ENCODE results near the gene PABPC4L. TPM values are rescaled to one million over a fixed set of nuclear protein-coding genes. Genes with fewer than 3 reads are reported as not detected.

The PABPC4L gene
- total RNA-seq, 2 donors from 2014 or later: 0.26 to 0.33 TPM

DNA sequence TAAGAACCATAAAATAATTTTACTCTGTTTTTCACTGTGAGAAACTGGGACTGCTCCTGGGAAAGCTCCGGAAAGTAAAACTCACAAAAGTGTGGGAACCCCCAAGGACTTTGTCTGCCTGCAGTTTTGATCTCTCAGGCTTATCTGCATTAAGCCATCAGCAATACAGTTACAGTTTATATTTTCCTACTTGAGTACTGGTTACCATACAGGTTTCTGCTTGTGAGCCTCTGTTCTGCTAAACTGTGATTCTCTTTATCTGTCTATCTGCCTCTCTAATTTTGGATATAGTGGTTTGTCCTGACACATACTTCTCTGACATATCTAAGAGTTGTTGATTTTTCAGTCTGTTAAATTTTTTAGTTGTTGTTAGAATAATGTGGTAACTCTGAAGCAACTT, 11.6 kb downstream of the PABPC4L start:
- 0 to 30% methylated on average over 1 of the region's 1 CpG for WGBS, 2 donors
- H3K4me1 ChIP-seq: no peaks in the 10 kb centered on the region
- no peak for DNase-seq
- TF ChIP-seq, protein P1, sequence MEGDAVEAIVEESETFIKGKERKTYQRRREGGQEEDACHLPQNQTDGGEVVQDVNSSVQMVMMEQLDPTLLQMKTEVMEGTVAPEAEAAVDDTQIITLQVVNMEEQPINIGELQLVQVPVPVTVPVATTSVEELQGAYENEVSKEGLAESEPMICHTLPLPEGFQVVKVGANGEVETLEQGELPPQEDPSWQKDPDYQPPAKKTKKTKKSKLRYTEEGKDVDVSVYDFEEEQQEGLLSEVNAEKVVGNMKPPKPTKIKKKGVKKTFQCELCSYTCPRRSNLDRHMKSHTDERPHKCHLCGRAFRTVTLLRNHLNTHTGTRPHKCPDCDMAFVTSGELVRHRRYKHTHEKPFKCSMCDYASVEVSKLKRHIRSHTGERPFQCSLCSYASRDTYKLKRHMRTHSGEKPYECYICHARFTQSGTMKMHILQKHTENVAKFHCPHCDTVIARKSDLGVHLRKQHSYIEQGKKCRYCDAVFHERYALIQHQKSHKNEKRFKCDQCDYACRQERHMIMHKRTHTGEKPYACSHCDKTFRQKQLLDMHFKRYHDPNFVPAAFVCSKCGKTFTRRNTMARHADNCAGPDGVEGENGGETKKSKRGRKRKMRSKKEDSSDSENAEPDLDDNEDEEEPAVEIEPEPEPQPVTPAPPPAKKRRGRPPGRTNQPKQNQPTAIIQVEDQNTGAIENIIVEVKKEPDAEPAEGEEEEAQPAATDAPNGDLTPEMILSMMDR (IDR thresholded peaks at IDR 0.05): no peak
- no peak for TF ChIP-seq POLR2A (IDR thresholded peaks at IDR 0.05)
- intact Hi-C loops (cut with DNase I): no loop called here
- no peak for ATAC-seq
- H3K9me3 ChIP-seq: no peaks in the 10 kb centered on the region
- no peak overlapping the region for H3K27ac ChIP-seq
- H3K27me3 ChIP-seq: no peaks in the 10 kb centered on the region
- no peaks in the 10 kb centered on the region for H3K36me3 ChIP-seq (replicated peaks in 1 of 2; ENCODE audit: insufficient read depth in 1 of 2, low read depth in 2 of 2)
- no peak overlapping the region for H3K4me3 ChIP-seq

DNA sequence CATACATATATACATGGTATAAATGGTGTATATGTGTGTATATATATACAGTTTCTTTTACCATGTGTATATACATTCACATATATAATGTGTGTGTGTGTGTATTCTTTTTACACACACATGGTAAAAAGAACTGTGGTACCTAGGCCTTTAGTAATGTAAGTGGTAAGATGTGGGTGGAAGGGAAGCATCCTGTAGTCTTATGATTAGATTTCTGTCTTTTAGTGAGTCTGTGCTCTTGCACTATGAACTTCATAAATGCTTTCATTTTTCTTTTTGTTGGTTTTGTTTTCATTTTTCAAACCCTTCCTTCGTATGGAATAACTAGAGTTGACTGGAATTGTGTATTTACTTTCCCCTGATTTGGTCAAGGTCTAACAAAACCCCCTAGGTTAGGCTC, 12.1 kb downstream of the PABPC4L start:
- TF ChIP-seq POLR2A (IDR thresholded peaks at IDR 0.05): no peak
- TF ChIP-seq, protein P1 (IDR thresholded peaks at IDR 0.05): no peak
- DNase-seq: no peak
- no peaks in the 10 kb centered on the region for H3K27me3 ChIP-seq
- H3K9me3 ChIP-seq: no peaks in the 10 kb centered on the region
- no peaks in the 10 kb centered on the region for H3K36me3 ChIP-seq (replicated peaks in 1 of 2; ENCODE audit: insufficient read depth in 1 of 2, low read depth in 2 of 2)
- WGBS, 2 donors: 21 to 28% methylated on average over 1 of the region's 1 CpG
- H3K4me1 ChIP-seq: no peaks in the 10 kb centered on the region
- ATAC-seq: no peak
- intact Hi-C loops (cut with DNase I): no loop called here
- no peak overlapping the region for H3K4me3 ChIP-seq
- H3K27ac ChIP-seq: no peak overlapping the region

DNA sequence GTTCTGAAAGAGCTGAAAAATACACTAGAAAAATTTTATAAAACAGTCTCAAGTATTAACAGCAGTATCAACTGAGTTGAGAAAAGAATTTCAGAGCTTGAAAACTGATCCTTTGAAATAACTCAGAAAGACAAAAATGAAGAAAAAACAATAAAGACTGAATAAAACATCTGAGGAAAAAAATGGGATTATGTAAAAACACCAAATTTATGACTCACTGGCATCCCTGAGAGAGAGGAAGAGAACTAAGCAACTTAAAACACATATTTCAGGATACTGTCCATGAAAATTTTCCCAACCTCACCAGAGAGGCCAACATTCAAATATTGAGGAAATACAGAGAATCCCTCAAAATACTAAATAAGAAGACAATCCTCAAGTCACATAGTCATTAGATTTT, 22.9 kb downstream of the PABPC4L start:
- Histone ChIP-seq H3K9me3 (no peaks in the 10 kb centered on the region), H3K27ac (no peak overlapping the region), H3K4me1 (no peaks in the 10 kb centered on the region), H3K27me3 (no peaks in the 10 kb centered on the region), H3K4me3 (no peak overlapping the region), H3K36me3 (replicated peaks in 1 of 2; ENCODE audit: insufficient read depth in 1 of 2, low read depth in 2 of 2) (no peaks in the 10 kb centered on the region)
- intact Hi-C loops (cut with DNase I): no loop called here
- DNase-seq (no peak), ATAC-seq (no peak)
- TF ChIP-seq, protein P1 (IDR thresholded peaks at IDR 0.05): no peak
- no peak for TF ChIP-seq POLR2A (IDR thresholded peaks at IDR 0.05)

DNA sequence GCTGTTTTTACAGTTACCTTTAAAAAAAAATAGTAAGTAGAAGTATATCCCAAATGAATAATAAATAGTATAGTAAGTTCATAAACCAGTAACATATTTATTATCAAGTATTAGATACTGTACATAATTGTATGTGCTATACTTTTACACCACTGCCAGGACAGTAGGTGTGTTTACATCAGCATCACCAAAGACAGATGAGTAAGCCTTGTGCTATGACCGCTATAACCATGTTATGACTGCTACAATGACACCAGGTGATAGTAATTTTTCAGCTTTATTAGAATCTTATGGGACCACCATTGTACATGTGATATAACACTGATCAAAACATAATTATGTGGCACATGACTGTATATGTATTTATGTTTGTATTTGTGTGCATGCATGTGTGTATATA, 27.3 kb downstream of the PABPC4L start:
- no peaks in the 10 kb centered on the region for H3K27me3 ChIP-seq

DNA sequence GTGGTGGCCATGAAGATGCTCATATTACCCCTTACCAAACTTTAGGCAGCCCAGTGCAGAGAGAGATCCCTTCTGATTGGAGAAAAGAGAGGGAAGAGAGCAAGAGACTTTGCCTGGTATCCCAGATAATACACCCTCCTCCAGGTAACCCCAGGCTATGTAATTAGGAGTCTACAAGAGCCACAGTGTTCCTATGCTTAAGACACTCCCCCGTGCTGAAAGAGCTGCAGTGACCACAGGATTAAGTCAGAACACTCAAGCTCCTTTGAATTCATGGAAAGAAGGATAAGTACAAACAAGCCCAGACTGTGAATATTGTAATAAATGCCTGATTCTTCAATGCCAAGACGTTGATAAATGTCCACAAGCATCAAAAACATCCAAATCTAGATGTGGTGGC, 41.4 kb downstream of the PABPC4L start:
- H3K36me3 ChIP-seq (replicated peaks in 1 of 2; ENCODE audit: insufficient read depth in 1 of 2, low read depth in 2 of 2): no peaks in the 10 kb centered on the region
- H3K27ac ChIP-seq: no peak overlapping the region
- intact Hi-C loops (cut with DNase I): no loop called here
- H3K27me3 ChIP-seq: no peaks in the 10 kb centered on the region
- H3K4me1 ChIP-seq: no peaks in the 10 kb centered on the region
- H3K4me3 ChIP-seq: no peak overlapping the region
- no peaks in the 10 kb centered on the region for H3K9me3 ChIP-seq
- TF ChIP-seq, protein P1 (IDR thresholded peaks at IDR 0.05): no peak
- no peak for TF ChIP-seq POLR2A (IDR thresholded peaks at IDR 0.05)
- DNase-seq: no peak
- 15 to 46% methylated on average over 2 of the region's 2 CpGs for WGBS, 2 donors
- no peak for ATAC-seq

More for the DNA sequence above, 27.3 kb downstream of the PABPC4L start:
- WGBS, 2 donors: 84 to 86% methylated on average over 1 of the region's 1 CpG
- no peak overlapping the region for H3K4me3 ChIP-seq
- H3K36me3 ChIP-seq (replicated peaks in 1 of 2; ENCODE audit: insufficient read depth in 1 of 2, low read depth in 2 of 2): no peaks in the 10 kb centered on the region
- DNase-seq (no peak), ATAC-seq (no peak)
- no peaks in the 10 kb centered on the region for H3K9me3 ChIP-seq
- no peak for TF ChIP-seq POLR2A (IDR thresholded peaks at IDR 0.05)
- TF ChIP-seq, protein P1 (IDR thresholded peaks at IDR 0.05): no peak
- H3K4me1 ChIP-seq: no peaks in the 10 kb centered on the region
- no peak overlapping the region for H3K27ac ChIP-seq
- intact Hi-C loops (cut with DNase I): no loop called here
